Transverse colon (tissue), 4 donors: ENCODE data around the gene PGK2. TPM values are rescaled to one million over a fixed set of nuclear protein-coding genes. Genes with fewer than 3 reads are reported as not detected.

Experiments
- DNase-seq: peaks from one replicate; pipeline ENCODE4 v3.0.0-alpha.2; 2019
- H3K27ac ChIP-seq, 4 donors: fragments of 200-600 bp; sonication (generic); 2 replicates each; pipeline ENCODE4 v1.5.1; 2016 to 2018; ENCODE audit warnings: inconsistent platforms in 4 of 4
- H3K27me3 ChIP-seq: fragments of 200-600 bp; sonication (generic); 2 replicates; pipeline ENCODE4 v1.5.1; 2017; ENCODE audit warnings: inconsistent platforms
- H3K36me3 ChIP-seq, 4 donors: fragments of 200-600 bp; sonication (generic); 2 replicates each; pipeline ENCODE4 v1.5.1; 2017 to 2019; ENCODE audit warnings: inconsistent platforms in 4 of 4
- H3K4me1 ChIP-seq, 4 donors: fragments of 200-600 bp; sonication (generic); 2 replicates each; pipeline ENCODE4 v1.5.1; 2017 to 2020; ENCODE audit warnings: inconsistent platforms in 4 of 4
- H3K4me3 ChIP-seq, 4 donors: fragments of 200-600 bp; sonication (generic); 1 replicate in 1 of 4; 2 replicates in 3 of 4; pipeline versions ENCODE4 v1.5.1 to v1.6.1; 2017 to 2019; ENCODE audit warnings: inconsistent platforms in 4 of 4
- H3K9me3 ChIP-seq, 2 donors: fragments of 200-600 bp; sonication (generic); 2 replicates each; pipeline ENCODE4 v1.5.1; 2017 to 2019; ENCODE audit warnings: inconsistent platforms in 2 of 2
- CTCF ChIP-seq, 5 experiments: fragments of 200-600 bp in 3 of 5; fragments of 450-650 bp in 2 of 5; sonication (generic) in 3 of 5; IDR thresholded peaks; 1 replicate in 2 of 5; 2 replicates in 3 of 5; pipeline ENCODE4 v1.5.1; 2016 to 2017; ENCODE audit warnings: antibody characterized with exemption in 5 of 5, inconsistent platforms in 3 of 5, mild to moderate bottlenecking in 2 of 5, moderate library complexity in 1 of 5
- EP300 ChIP-seq: sonication (generic); formaldehyde crosslinking; IDR thresholded peaks from one replicate; pipeline ENCODE4 v1.6.1; 2017; ENCODE audit warnings: antibody characterized with exemption, low read depth
- POLR2A ChIP-seq: fragments of 450-650 bp; IDR thresholded peaks from one replicate; pipeline ENCODE4 v1.6.1; 2016; ENCODE audit warnings: antibody characterized with exemption, mild to moderate bottlenecking, moderate library complexity
- POLR2AphosphoS5 ChIP-seq, 3 donors: sonication (generic); formaldehyde crosslinking; IDR thresholded peaks; one replicate each; pipeline ENCODE4 v1.6.1; 2016; ENCODE audit warnings: antibody characterized with exemption in 3 of 3
- WGBS, 2 donors: methylation state at CpG; one replicate each; pipeline ENCODE4 v1.1.5; 2018; ENCODE audit warnings: low coverage in 1 of 2; 5-methylcytosine and 5-hydroxymethylcytosine counted together
- in situ Hi-C, 4 donors: fragments of 200-750 bp; cut with MboI; loops; one replicate each; pipeline versions ENCODE4 v1.15.0 to v1.15.1; 2017; ENCODE audit warnings: low sequenced_read_pairs in 3 of 4, low pct_ligation_motif_present in 1 of 4, low pct_unique_long_range_greater_than_20kb in 1 of 4
- intact Hi-C: fragments of 100-400 bp; cut with DNase I; formaldehyde crosslinking; loops from one replicate; pipeline ENCODE4 v1.15.1; 2023; ENCODE audit warnings: low total_unique reads
- total RNA-seq, 4 donors: library from RNA; depleted of rRNA; stranded (reverse); fragments of >200 nt; gene quantifications; one replicate each; pipeline ENCODE4 v1.1.0, GENCODE V29; 2016

Gene PGK2
- total RNA-seq, 4 donors from 2014 or later: not detected

- H3K9me3 ChIP-seq: no peaks in the 10 kb centered on the region
- 93% methylated on average over 7 of the region's 7 CpGs for WGBS, 2 donors
- intact Hi-C loops: no loop called here
- in situ Hi-C loops: no loop called here
- TF ChIP-seq CTCF (IDR thresholded peaks at IDR 0.05) (no peak), EP300 (no peak), POLR2A (no peak), POLR2AphosphoS5 (IDR thresholded peaks at IDR 0.05) (no peak)
- no peaks in the 10 kb centered on the region for H3K36me3 ChIP-seq
- no peak overlapping the region for H3K27ac ChIP-seq
- no peak overlapping the region for H3K4me3 ChIP-seq
- H3K27me3 ChIP-seq: no peaks in the 10 kb centered on the region
- DNase-seq: no peak
- H3K4me1 ChIP-seq: no peaks in the 10 kb centered on the region
Measured at GRCh38 chr6:49782725-49783124, 4.4 kb downstream of the PGK2 start.

GRCh38 chr6:49782293-49782692 is 4.8 kb downstream of the PGK2 start:
- no peaks in the 10 kb centered on the region for H3K4me1 ChIP-seq
- H3K4me3 ChIP-seq: no peak overlapping the region
- no peaks in the 10 kb centered on the region for H3K36me3 ChIP-seq
- in situ Hi-C loops: no loop called here
- H3K9me3 ChIP-seq: no peaks in the 10 kb centered on the region
- WGBS, 2 donors: 47 to 50% methylated on average over 1 of the region's 1 CpG
- DNase-seq: no peak
- TF ChIP-seq POLR2AphosphoS5 (IDR thresholded peaks at IDR 0.05) (no peak), EP300 (no peak), POLR2A (no peak), CTCF (IDR thresholded peaks at IDR 0.05) (no peak)
- no peak overlapping the region for H3K27ac ChIP-seq
- no peaks in the 10 kb centered on the region for H3K27me3 ChIP-seq
- intact Hi-C loops: no loop called here

GRCh38 chr6:49776444-49776843 is 10.6 kb downstream of the PGK2 start:
- WGBS, 2 donors: 17 to 50% methylated on average over 1 of the region's 1 CpG
- no peak overlapping the region for H3K27ac ChIP-seq
- intact Hi-C loops: no loop called here
- in situ Hi-C loops: no loop called here
- no peaks in the 10 kb centered on the region for H3K4me1 ChIP-seq
- no peak for DNase-seq
- H3K9me3 ChIP-seq: no peaks in the 10 kb centered on the region
- no peak overlapping the region for H3K4me3 ChIP-seq
- no peaks in the 10 kb centered on the region for H3K36me3 ChIP-seq
- no peak for TF ChIP-seq POLR2AphosphoS5 (IDR thresholded peaks at IDR 0.05)
- no peak for TF ChIP-seq CTCF (IDR thresholded peaks at IDR 0.05)
- no peak for TF ChIP-seq POLR2A
- no peaks in the 10 kb centered on the region for H3K27me3 ChIP-seq

- H3K4me1 ChIP-seq: no peaks in the 10 kb centered on the region
- no peak overlapping the region for H3K27ac ChIP-seq
- H3K9me3 ChIP-seq: no peaks in the 10 kb centered on the region
- H3K27me3 ChIP-seq: no peaks in the 10 kb centered on the region
- no peaks in the 10 kb centered on the region for H3K36me3 ChIP-seq
- TF ChIP-seq EP300 (no peak), POLR2A (no peak), CTCF (IDR thresholded peaks at IDR 0.05) (no peak), POLR2AphosphoS5 (IDR thresholded peaks at IDR 0.05) (no peak)
- intact Hi-C loops: no loop called here
- in situ Hi-C loops: no loop called here
- no peak overlapping the region for H3K4me3 ChIP-seq
- DNase-seq: no peak
Measured at GRCh38 chr6:49775043-49775442, 12.0 kb downstream of the PGK2 start.
